NCI-H1092 treated with DMSO at 0.1 percent for 48 hours (cell line): ENCODE results near the gene CTXN2.

Source experiments
- DNase-seq: peaks from one replicate; lab custom pipeline; 2025; lab: John Stamatoyannopoulos, UW

CTXN2 gene

DNA sequence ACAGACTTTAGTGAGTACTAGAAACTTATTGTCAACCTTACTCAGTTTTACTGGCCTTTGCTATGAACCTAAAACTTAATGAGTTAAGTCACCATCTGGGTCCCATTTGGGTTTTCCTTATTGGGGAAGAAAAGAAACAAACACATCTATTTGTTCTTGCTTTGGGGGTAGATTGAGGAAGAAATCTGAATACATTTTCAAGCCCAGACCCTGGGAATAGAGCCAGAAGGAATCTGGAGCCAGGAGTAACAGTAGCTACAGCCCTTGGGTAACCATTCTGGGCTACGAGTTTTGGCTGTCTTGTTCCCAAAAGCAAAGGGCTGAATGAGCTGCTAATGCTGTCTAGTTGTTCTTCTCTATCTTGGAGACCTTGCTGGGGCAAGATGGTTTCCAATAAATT lies 31.2 kb downstream of the CTXN2 start:
- DNase-seq: no peak

DNA sequence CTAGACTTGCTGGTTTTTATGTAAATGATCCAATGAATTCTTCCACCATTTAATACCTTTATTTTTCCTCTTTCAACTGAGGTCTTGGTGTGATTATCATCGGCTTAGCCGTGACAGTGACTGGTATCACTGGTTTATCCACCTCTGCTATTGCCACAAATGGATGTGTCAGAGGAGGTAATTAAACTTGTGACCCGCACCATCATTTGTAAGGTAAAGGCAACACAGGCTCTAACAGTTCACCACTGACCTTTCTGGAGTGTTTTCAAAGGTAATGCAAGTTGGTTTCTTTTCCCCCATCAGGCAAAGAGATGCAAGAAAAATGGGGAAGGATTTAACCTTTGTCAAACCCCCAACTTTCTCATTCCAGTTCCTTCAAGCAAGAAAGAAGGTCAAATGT lies 34.3 kb downstream of the CTXN2 start:
- DNase-seq: no peak

- DNase-seq: no peak
These were observed 39.0 kb downstream of the CTXN2 start for GRCh38 chr15:48230498-48230897.

GRCh38 chr15:48233246-48233645 lies 41.8 kb downstream of the CTXN2 start:
- DNase-seq: no peak

DNA sequence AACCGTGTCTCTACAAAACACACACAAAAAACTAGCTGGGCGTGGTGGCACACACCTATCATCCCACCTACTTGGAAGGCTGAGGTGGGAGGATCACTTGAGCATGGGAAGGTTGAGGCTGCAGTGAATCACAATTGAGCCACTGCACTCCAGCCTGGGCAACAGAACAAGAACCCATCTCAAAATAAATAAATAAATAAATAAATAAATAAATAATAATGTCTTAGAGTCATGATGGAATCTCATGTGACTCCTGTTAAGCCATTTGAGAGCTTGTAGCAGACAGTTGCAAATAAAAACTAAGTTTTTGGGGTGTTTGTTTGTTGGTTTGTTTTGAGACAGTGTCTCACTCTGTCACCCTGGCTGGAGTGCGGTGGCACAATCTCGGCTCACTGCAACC lies 47.9 kb downstream of the CTXN2 start:
- no peak for DNase-seq

DNA sequence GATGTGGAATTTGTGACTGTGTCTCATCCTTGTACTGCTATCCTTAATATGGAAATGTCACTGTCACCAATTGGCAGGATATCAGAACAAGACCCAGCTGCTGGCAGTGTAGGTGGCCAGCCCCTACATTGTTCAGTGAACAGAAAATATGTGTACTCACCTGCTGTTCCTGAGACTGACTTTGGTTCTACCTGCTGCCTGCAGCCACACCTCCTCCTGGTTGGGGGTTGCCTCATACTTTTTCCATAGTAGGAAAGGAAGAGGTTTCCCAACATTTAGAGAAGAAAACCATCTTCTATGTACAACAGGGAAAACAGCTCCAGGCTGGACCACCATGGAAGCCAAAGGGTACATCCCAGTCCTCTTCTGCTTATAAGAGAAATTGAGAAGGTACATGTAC lies 50.5 kb downstream of the CTXN2 start:
- peak; percentile 11 for DNase-seq

DNA sequence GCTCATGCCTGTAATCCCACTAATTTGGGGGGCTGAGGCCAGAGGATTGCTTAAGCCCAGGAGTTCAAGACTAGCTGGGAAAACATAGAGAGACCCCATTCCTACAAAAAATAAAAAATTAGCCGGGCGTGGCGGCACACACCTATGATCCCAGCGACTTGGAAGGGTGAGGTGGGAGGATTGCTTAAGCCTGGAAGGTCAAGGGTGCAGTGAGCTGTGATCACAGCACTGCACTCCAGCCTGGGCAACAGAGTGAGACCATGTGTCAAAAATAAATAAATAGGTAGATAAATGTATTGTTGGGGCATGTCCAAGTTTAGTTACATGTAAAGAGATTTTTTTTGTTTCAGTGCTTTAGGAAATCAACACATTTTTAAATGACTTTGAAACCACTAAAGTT lies 51.1 kb downstream of the CTXN2 start:
- DNase-seq: no peak

DNA sequence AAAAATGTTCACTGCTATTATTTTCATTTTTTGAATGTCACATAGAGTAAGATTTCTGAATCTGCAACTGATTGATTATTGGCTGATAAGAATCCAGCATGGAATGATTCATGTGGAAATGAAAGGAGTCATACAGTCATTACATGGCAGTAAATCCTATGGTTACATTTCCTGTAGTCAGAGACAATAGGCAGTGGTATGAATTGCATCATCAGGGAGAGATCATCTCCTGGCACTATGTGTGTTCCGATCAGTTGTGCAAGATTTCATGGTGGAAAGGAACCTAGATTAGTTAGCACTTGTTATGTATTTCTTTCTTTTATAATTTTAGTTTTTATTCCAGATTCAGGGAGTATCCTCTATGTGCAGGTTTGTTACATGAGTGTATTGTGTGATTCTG lies 53.5 kb downstream of the CTXN2 start:
- DNase-seq: no peak

- no peak for DNase-seq
These were observed 56.9 kb downstream of the CTXN2 start for GRCh38 chr15:48248414-48248813.

DNA sequence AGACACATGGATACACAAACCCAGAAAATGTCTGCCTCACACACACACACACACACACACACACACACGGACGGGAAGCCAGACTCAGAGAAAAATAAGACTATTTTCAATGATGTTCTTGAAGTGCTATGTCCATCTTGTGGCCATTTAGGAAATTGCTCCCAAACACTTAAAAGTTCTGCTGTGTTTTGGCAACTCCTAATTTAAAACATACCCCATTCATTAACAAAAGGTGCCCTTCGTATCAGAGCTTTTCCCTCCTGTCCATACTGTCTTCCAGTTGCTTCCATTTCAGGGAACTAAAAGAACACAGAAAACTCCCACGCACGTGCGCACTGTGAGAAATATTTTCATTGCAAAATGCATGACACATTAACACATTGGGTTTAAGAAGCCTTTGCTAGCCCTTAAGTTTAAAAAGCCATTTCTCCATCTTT lies 59.2 kb downstream of the CTXN2 start:
- DNase-seq: peak; percentile 30

DNA sequence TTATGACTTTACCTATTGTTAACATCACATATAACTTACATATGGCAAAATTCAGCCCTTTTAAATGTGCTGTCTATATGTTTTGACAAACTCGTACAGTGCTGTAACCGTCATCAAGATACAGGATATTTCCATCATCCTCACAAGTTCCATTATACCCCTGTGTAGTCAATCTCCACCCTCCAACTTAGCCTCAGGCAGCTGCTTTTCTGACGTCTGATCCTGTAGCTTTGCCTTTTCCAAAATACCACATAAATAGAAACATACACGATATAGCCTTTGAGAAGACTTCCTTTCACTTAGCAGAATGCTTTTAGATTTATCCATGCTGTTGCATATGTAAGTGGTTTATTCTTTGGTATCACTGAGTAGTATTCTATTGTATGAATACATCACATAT lies 61.7 kb downstream of the CTXN2 start:
- no peak for DNase-seq
